K562 (cell line): ENCODE data around the gene CCDC32. TPM values are rescaled to one million over a fixed set of nuclear protein-coding genes. Genes with fewer than 3 reads are reported as not detected.

Source experiments
- E2F8 ChIP-seq: fragments of 450-650 bp; IDR thresholded peaks from 2 replicates; pipeline ENCODE4 v1.7.1; 2018; ENCODE audit warnings: mild to moderate bottlenecking, low read depth; ENCODE audit not compliant: partially characterized antibody
- ETS1 ChIP-seq: conservative IDR thresholded peaks from 2 replicates; pipeline ENCODE4 v1.6.1; 2011; ENCODE audit warnings: low read depth, mild to moderate bottlenecking, low read length; ENCODE audit not compliant: control insufficient read depth
- EWSR1 ChIP-seq: fragments of 450-650 bp; IDR thresholded peaks from 2 replicates; pipeline ENCODE4 v1.6.1; 2018; ENCODE audit warnings: borderline replicate concordance, mild to moderate bottlenecking, low read depth, moderate library complexity; ENCODE audit not compliant: partially characterized antibody
- HNRNPH1 ChIP-seq: fragments of 200-400 bp; formaldehyde crosslinking; optimal IDR thresholded peaks from 2 replicates; pipeline ENCODE3; 2017; ENCODE audit warnings: low read depth, mild to moderate bottlenecking, low read length, moderate library complexity
- KAT2B ChIP-seq: IDR thresholded peaks from one replicate; pipeline ENCODE4 v1.6.1; 2012; ENCODE audit warnings: low read depth, mild to moderate bottlenecking, control low read depth, inconsistent platforms, low read length, moderate library complexity
- L3MBTL2 ChIP-seq: fragments of 450-650 bp; IDR thresholded peaks from 2 replicates; pipeline ENCODE4 v1.6.1; 2016; ENCODE audit warnings: mild to moderate bottlenecking, moderate library complexity
- MYC ChIP-seq, 2 experiments: fragments of 250-450 bp in 1 of 2; sonication (Bioruptor Pico) in 1 of 2; IDR thresholded peaks; 2 replicates each; pipeline versions ENCODE4 v1.5.1 to v1.6.1; 2012 to 2021; ENCODE audit warnings: low read depth in 2 of 2, borderline replicate concordance in 1 of 2, improper control_type of control experiment in 1 of 2, low read length in 1 of 2, mild to moderate bottlenecking in 1 of 2, moderate library complexity in 1 of 2
- NR3C1 ChIP-seq: sonication (generic); formaldehyde crosslinking; IDR thresholded peaks from 2 replicates; pipeline ENCODE4 v1.8.1; 2022; ENCODE audit warnings: missing genetic modification reagents
- PPARD ChIP-seq: fragments of 250-450 bp; sonication (Bioruptor Pico); IDR thresholded peaks from 2 replicates; pipeline ENCODE4 v1.8.0; 2022; ENCODE audit warnings: inconsistent platforms, mild to moderate bottlenecking, moderate library complexity
- PYGO2 ChIP-seq: fragments of 450-650 bp; IDR thresholded peaks from 2 replicates; pipeline ENCODE4 v1.6.1; 2016; ENCODE audit warnings: mild to moderate bottlenecking, missing genetic modification characterization, moderate library complexity, missing compliant biosample characterization
- SMC3 ChIP-seq: conservative IDR thresholded peaks from 2 replicates; pipeline ENCODE4 v1.6.1; 2011; ENCODE audit warnings: low read depth, low read length, improper control_type of control experiment; ENCODE audit not compliant: insufficient read depth
- TEAD2 ChIP-seq: fragments of 450-650 bp; IDR thresholded peaks from 2 replicates; pipeline ENCODE4 v1.6.1; 2016; ENCODE audit warnings: missing genetic modification characterization, control low read depth, missing compliant biosample characterization
- TFAM ChIP-seq: fragments of 250-450 bp; sonication (Bioruptor Pico); conservative IDR thresholded peaks from 2 replicates; pipeline ENCODE4 v1.5.0; 2021; ENCODE audit warnings: mild to moderate bottlenecking, moderate library complexity
- THRA ChIP-seq: fragments of 450-650 bp; IDR thresholded peaks from 2 replicates; pipeline ENCODE4 v1.6.1; 2017; ENCODE audit warnings: mild to moderate bottlenecking, moderate library complexity
- ZBTB7A ChIP-seq: IDR thresholded peaks from 2 replicates; pipeline ENCODE4 v1.6.1; 2011; ENCODE audit warnings: low read depth, mild to moderate bottlenecking, low read length, moderate library complexity, borderline replicate concordance; ENCODE audit not compliant: control insufficient read depth
- ZNF143 ChIP-seq: sonication (generic); formaldehyde crosslinking; IDR thresholded peaks from 2 replicates; pipeline ENCODE4 v1.9.0; 2022; ENCODE audit warnings: mild to moderate bottlenecking, missing genetic modification reagents
- ZNF384 ChIP-seq: IDR thresholded peaks from 2 replicates; pipeline ENCODE4 v1.6.1; 2012; ENCODE audit warnings: low read depth, low read length, improper control_type of control experiment
- ZNF449 ChIP-seq: fragments of 250-450 bp; sonication (Bioruptor Pico); IDR thresholded peaks from 2 replicates; pipeline ENCODE4 v1.8.0; 2022; ENCODE audit warnings: moderate library complexity, mild to moderate bottlenecking, inconsistent platforms
- ZNF695 ChIP-seq: fragments of 450-650 bp; formaldehyde crosslinking; IDR thresholded peaks from 2 replicates; pipeline ENCODE4 v1.4.0; 2020; ENCODE audit warnings: mild to moderate bottlenecking, moderate library complexity
- polyA plus RNA-seq, 8 experiments: library from polyadenylated mRNA; depleted of rRNA in 4 of 8; stranded (reverse) in 5 of 8; unstranded in 3 of 8; fragments of >200 nt; fragmentation: Nextera tagmentation in 2 of 8; fragmentation: Illumina TruSeq in 1 of 8; extraction: Ambion mirVana in 2 of 8; extraction: Trizol in 1 of 8; gene quantifications; 2 replicates each; pipeline versions ENCODE4 v1.2.1 to v1.2.3, GENCODE V29; 2011 to 2014; ENCODE audit warnings: inconsistent platforms in 1 of 8, missing spikeins in 1 of 8
- total RNA-seq, 7 experiments: library from RNA; depleted of rRNA in 6 of 7; stranded (reverse); fragments of >200 nt in 6 of 7; fragmentation: Illumina TruSeq in 2 of 7; extraction: Trizol in 2 of 7; gene quantifications; 2 replicates each; pipeline versions ENCODE4 v1.2.1 to v1.2.3, GENCODE V29; 2011 to 2021; ENCODE audit warnings: low replicate concordance in 1 of 7

CCDC32 gene
- total and polyA plus RNA-seq, 9 of the 15 experiments (the other 6 are each of a cell fraction or from before 2014, with no cell fraction given), result 22.2 to 94.8 (median 37.1) TPM

- TF ChIP-seq MYC (IDR thresholded peaks at IDR 0.05; ENCODE audit: low read depth, low read length) (no peak; the same call in 1 of the 2 replicates), MYC (CRISPR knock-in tag; IDR thresholded peaks at IDR 0.05; ENCODE audit: borderline replicate concordance, low read depth) (no peak), ZNF695 (no peak), NR3C1 (CRISPR knock-in tag) (no peak), TFAM (CRISPR knock-in tag) (no peak), L3MBTL2 (peak; percentile 54), KAT2B (no peak), ZNF143 (CRISPR knock-in tag) (no peak), ETS1 (peak; percentile 87), PYGO2 (tag) (no peak), E2F8 (peak; percentile 58), SMC3 (no peak), THRA (no peak), PPARD (no peak), EWSR1 (no peak), TEAD2 (tag) (no peak), ZNF384 (no peak), HNRNPH1 (no peak), ZBTB7A (0 out of 2 replicates have a peak, but pooled peaks have one; percentile 13), ZNF449 (no peak)
Observed at GRCh38 chr15:40593588-40594428, 29.0 kb upstream of the CCDC32 start, which contains the start of gene KNL1 (continued).
